Activated gamma-delta T cell treated with anti-CD3 and anti-CD28 coated beads, Interleukin-2, amount 50 U/mL, for 16 hours (primary cell): ENCODE data around the gene RABGAP1.

ENCODE experiments used
- DNase-seq: peaks from one replicate; pipeline ENCODE4 v3.0.0-alpha.2; 2020; ENCODE audit warnings: low read depth

The RABGAP1 gene

GRCh38 chr9:123111427-123112014 lies 170.7 kb downstream of the RABGAP1 start:
- DNase-seq: no peak

GRCh38 chr9:123112015-123112975 lies 171.5 kb downstream of the RABGAP1 start:
- no peak for DNase-seq

- no peak for DNase-seq
Measured at GRCh38 chr9:123113185-123113584, 172.4 kb downstream of the RABGAP1 start.

- DNase-seq: no peak
Measured at GRCh38 chr9:123115146-123115913, 174.5 kb downstream of the RABGAP1 start.

- no peak for DNase-seq
Measured at GRCh38 chr9:123116036-123116435, 175.2 kb downstream of the RABGAP1 start.

GRCh38 chr9:123119566-123119965 lies 178.7 kb downstream of the RABGAP1 start:
- DNase-seq: no peak

GRCh38 chr9:123120131-123120530 lies 179.3 kb downstream of the RABGAP1 start:
- no peak for DNase-seq

- DNase-seq: no peak
Measured at GRCh38 chr9:123120953-123121352, 180.1 kb downstream of the RABGAP1 start.

- DNase-seq: no peak
Measured at GRCh38 chr9:123121457-123121856, 180.6 kb downstream of the RABGAP1 start.

- DNase-seq: no peak
Measured at GRCh38 chr9:123127512-123128075, 186.8 kb downstream of the RABGAP1 start.

- no peak for DNase-seq
Measured at GRCh38 chr9:123128591-123128990, 187.8 kb downstream of the RABGAP1 start.

GRCh38 chr9:123129423-123129822 lies 188.6 kb downstream of the RABGAP1 start:
- DNase-seq: no peak

GRCh38 chr9:123131258-123131657 lies 190.4 kb downstream of the RABGAP1 start:
- no peak for DNase-seq

GRCh38 chr9:123131993-123132392 lies 191.2 kb downstream of the RABGAP1 start:
- DNase-seq: no peak

GRCh38 chr9:123132696-123133095 lies 191.9 kb downstream of the RABGAP1 start:
- DNase-seq: no peak

- DNase-seq: no peak
Measured at GRCh38 chr9:123135430-123135829, 194.6 kb downstream of the RABGAP1 start.

GRCh38 chr9:123138163-123138562 lies 197.3 kb downstream of the RABGAP1 start:
- DNase-seq: no peak

GRCh38 chr9:123149067-123149466 lies 208.2 kb downstream of the RABGAP1 start:
- DNase-seq: no peak

- no peak for DNase-seq
Measured at GRCh38 chr9:123150708-123151503, 210.1 kb downstream of the RABGAP1 start.
